Skeletal muscle tissue (tissue), 4 donors: ENCODE measurements around the gene CCDC195. TPM values are rescaled to one million over a fixed set of nuclear protein-coding genes. Genes with fewer than 3 reads are reported as not detected.
"Not testable (repeated sequence)": the region's sequence is repeated elsewhere in the genome, so short reads cannot be mapped to it uniquely, and the experiment has no call there.

Experiments used
- H3K27ac ChIP-seq: one replicate; pipeline ENCODE4 v1.7.0; 2013; ENCODE audit warnings: mild to moderate bottlenecking, low read depth, low read length, inconsistent platforms
- H3K27me3 ChIP-seq, 3 donors: one replicate each; pipeline ENCODE4 v1.7.0; 2013; ENCODE audit warnings: low read length in 3 of 3; ENCODE audit not compliant: control insufficient read depth in 3 of 3, insufficient read depth in 3 of 3
- H3K36me3 ChIP-seq, 3 donors: one replicate each; pipeline ENCODE4 v1.7.0; 2013; ENCODE audit warnings: low read length in 3 of 3; ENCODE audit not compliant: control insufficient read depth in 3 of 3, insufficient read depth in 3 of 3
- H3K4me1 ChIP-seq, 3 donors: one replicate each; pipeline ENCODE4 v1.7.0; 2013; ENCODE audit warnings: low read length in 3 of 3, mild to moderate bottlenecking in 3 of 3; ENCODE audit not compliant: control insufficient read depth in 3 of 3, insufficient read depth in 3 of 3
- H3K4me3 ChIP-seq, 3 donors: one replicate each; pipeline ENCODE4 v1.7.0; 2013; ENCODE audit warnings: low read length in 3 of 3
- H3K9ac ChIP-seq, 3 donors: one replicate each; pipeline ENCODE4 v1.7.0; 2013; ENCODE audit warnings: low read length in 3 of 3, mild to moderate bottlenecking in 3 of 3, moderate library complexity in 2 of 3, low read depth in 1 of 3
- H3K9me3 ChIP-seq, 3 donors: one replicate each; pipeline ENCODE4 v1.7.0; 2013; ENCODE audit warnings: low read length in 3 of 3; ENCODE audit not compliant: control insufficient read depth in 3 of 3
- total RNA-seq: library from RNA; depleted of rRNA; stranded (reverse); fragments of >200 nt; gene quantifications from one replicate; pipeline ENCODE4 v1.2.3, GENCODE V29; 2014
- donor health status: Osteomylitis.

The CCDC195 gene
- total RNA-seq, 1 donor from 2014 or later, result not detected

GRCh38 chr2:224668123-224668909, 47.8 kb downstream of the CCDC195 start:
- no peaks in the 10 kb centered on the region for H3K36me3 ChIP-seq
- no peak overlapping the region for H3K4me3 ChIP-seq

GRCh38 chr2:224666951-224667553, 49.1 kb downstream of the CCDC195 start:
- no peaks in the 10 kb centered on the region for H3K4me1 ChIP-seq
- H3K36me3 ChIP-seq, result no peaks in the 10 kb centered on the region

More at GRCh38 chr2:224668123-224668909, 47.8 kb downstream of the CCDC195 start:
- Histone ChIP-seq H3K4me1 (no peaks in the 10 kb centered on the region), H3K9ac (no peak overlapping the region), H3K9me3 (peaks cover 0 to 3% (median 0%) of the 10 kb centered on the region in 3 donors), H3K27me3 (no peaks in the 10 kb centered on the region), H3K27ac (no peak overlapping the region)

GRCh38 chr2:224663322-224663721, 52.8 kb downstream of the CCDC195 start:
- H3K27me3 ChIP-seq, H3K36me3 ChIP-seq, H3K27ac ChIP-seq, H3K9ac ChIP-seq, H3K4me1 ChIP-seq, H3K4me3 ChIP-seq, H3K9me3 ChIP-seq: not testable (repeated sequence)

More at GRCh38 chr2:224666951-224667553, 49.1 kb downstream of the CCDC195 start:
- Histone ChIP-seq H3K4me3 (no peak overlapping the region), H3K9ac (no peak overlapping the region), H3K27me3 (no peaks in the 10 kb centered on the region), H3K27ac (no peak overlapping the region), H3K9me3 (peaks cover 0 to 3% (median 0%) of the 10 kb centered on the region in 3 donors)

GRCh38 chr2:224661708-224662107, 54.5 kb downstream of the CCDC195 start:
- H3K27me3 ChIP-seq, H3K9ac ChIP-seq, H3K27ac ChIP-seq, H3K36me3 ChIP-seq, H3K9me3 ChIP-seq, H3K4me3 ChIP-seq, H3K4me1 ChIP-seq: not testable (repeated sequence)

GRCh38 chr2:224659714-224660113, 56.5 kb downstream of the CCDC195 start:
- no peaks in the 10 kb centered on the region for H3K4me1 ChIP-seq
- peaks cover 0 to 3% (median 0%) of the 10 kb centered on the region in 3 donors for H3K9me3 ChIP-seq
- H3K36me3 ChIP-seq, result no peaks in the 10 kb centered on the region
- H3K27me3 ChIP-seq, result no peaks in the 10 kb centered on the region
- no peak overlapping the region for H3K4me3 ChIP-seq
- no peak overlapping the region for H3K9ac ChIP-seq
- no peak overlapping the region for H3K27ac ChIP-seq

GRCh38 chr2:224658780-224659405, 57.3 kb downstream of the CCDC195 start:
- Histone ChIP-seq H3K27ac (no peak overlapping the region), H3K9ac (no peak overlapping the region), H3K4me3 (no peak overlapping the region), H3K9me3 (peaks cover 0 to 1% (median 0%) of the 10 kb centered on the region in 3 donors), H3K36me3 (no peaks in the 10 kb centered on the region), H3K27me3 (no peaks in the 10 kb centered on the region), H3K4me1 (no peaks in the 10 kb centered on the region)

GRCh38 chr2:224657349-224657748, 58.8 kb downstream of the CCDC195 start:
- no peak overlapping the region for H3K4me3 ChIP-seq
- H3K9me3 ChIP-seq, result no peaks in the 10 kb centered on the region
- no peaks in the 10 kb centered on the region for H3K4me1 ChIP-seq
- H3K36me3 ChIP-seq, result no peaks in the 10 kb centered on the region
- no peaks in the 10 kb centered on the region for H3K27me3 ChIP-seq
- H3K9ac ChIP-seq, result no peak overlapping the region
- H3K27ac ChIP-seq, result no peak overlapping the region

GRCh38 chr2:224655006-224655537, 61.1 kb downstream of the CCDC195 start:
- no peaks in the 10 kb centered on the region for H3K36me3 ChIP-seq
- H3K9ac ChIP-seq, result no peak overlapping the region
- no peak overlapping the region for H3K27ac ChIP-seq
- no peak overlapping the region for H3K4me3 ChIP-seq
- no peaks in the 10 kb centered on the region for H3K27me3 ChIP-seq
- no peaks in the 10 kb centered on the region for H3K9me3 ChIP-seq
- H3K4me1 ChIP-seq, result no peaks in the 10 kb centered on the region
